ENCODE data around the gene CDCA7L. TPM values are rescaled to one million over a fixed set of nuclear protein-coding genes. Genes with fewer than 3 reads are reported as not detected.

Gene CDCA7L
- total RNA-seq, 1 donor from 2014 or later, result 41.0 TPM

GRCh38 chr7:21923658-21924057, 22.0 kb downstream of the CDCA7L start:
- DNase-seq, result no peak

GRCh38 chr7:21922605-21923004, 23.1 kb downstream of the CDCA7L start:
- intact Hi-C loops (cut with micrococcal nuclease), result no loop called here
- H3K27ac ChIP-seq (replicated peaks), result peak overlapping the region; percentile 74

More at GRCh38 chr7:21923658-21924057, 22.0 kb downstream of the CDCA7L start:
- H3K4me1 ChIP-seq, result peaks cover 71% of the 10 kb centered on the region
- H3K4me3 ChIP-seq, result no peak overlapping the region
- intact Hi-C loops (cut with micrococcal nuclease), result no loop called here
- H3K36me3 ChIP-seq, result no peaks in the 10 kb centered on the region
- H3K9me3 ChIP-seq (replicated peaks), result no peaks in the 10 kb centered on the region
- peak overlapping the region; percentile 74 for H3K27ac ChIP-seq (replicated peaks)
- no peaks in the 10 kb centered on the region for H3K27me3 ChIP-seq (ENCODE audit: low read depth)
- TF ChIP-seq CTCF (IDR thresholded peaks at IDR 0.05; ENCODE audit: borderline replicate concordance), result no peak

GRCh38 chr7:21920936-21921335, 24.8 kb downstream of the CDCA7L start:
- no peak for TF ChIP-seq CTCF (IDR thresholded peaks at IDR 0.05; ENCODE audit: borderline replicate concordance)
- H3K4me3 ChIP-seq, result no peak overlapping the region
- intact Hi-C loops (cut with micrococcal nuclease), result no loop called here
- H3K36me3 ChIP-seq, result peaks cover 3% of the 10 kb centered on the region
- no peak for DNase-seq
- no peaks in the 10 kb centered on the region for H3K27me3 ChIP-seq (ENCODE audit: low read depth)
- H3K4me1 ChIP-seq, result peaks cover 77% of the 10 kb centered on the region
- no peaks in the 10 kb centered on the region for H3K9me3 ChIP-seq (replicated peaks)
- peak overlapping the region; percentile 31 for H3K27ac ChIP-seq (replicated peaks)

More at GRCh38 chr7:21922605-21923004, 23.1 kb downstream of the CDCA7L start:
- no peaks in the 10 kb centered on the region for H3K36me3 ChIP-seq
- H3K27me3 ChIP-seq (ENCODE audit: low read depth), result no peaks in the 10 kb centered on the region
- no peak for DNase-seq
- no peak for TF ChIP-seq CTCF (IDR thresholded peaks at IDR 0.05; ENCODE audit: borderline replicate concordance)
- H3K4me1 ChIP-seq, result peaks cover 76% of the 10 kb centered on the region
- no peak overlapping the region for H3K4me3 ChIP-seq
- no peaks in the 10 kb centered on the region for H3K9me3 ChIP-seq (replicated peaks)

GRCh38 chr7:21918216-21918615, 27.5 kb downstream of the CDCA7L start:
- intact Hi-C loops (cut with micrococcal nuclease), result no loop called here
- TF ChIP-seq CTCF (IDR thresholded peaks at IDR 0.05; ENCODE audit: borderline replicate concordance), result no peak
- DNase-seq, result no peak
- Histone ChIP-seq H3K27ac (replicated peaks) (peak overlapping the region; percentile 29), H3K27me3 (ENCODE audit: low read depth) (no peaks in the 10 kb centered on the region), H3K9me3 (replicated peaks) (no peaks in the 10 kb centered on the region), H3K4me3 (no peak overlapping the region), H3K4me1 (peaks cover 71% of the 10 kb centered on the region), H3K36me3 (peaks cover 9% of the 10 kb centered on the region)

GRCh38 chr7:21916629-21917028, 29.1 kb downstream of the CDCA7L start:
- H3K36me3 ChIP-seq, result peaks cover 11% of the 10 kb centered on the region
- peaks cover 70% of the 10 kb centered on the region for H3K4me1 ChIP-seq
- intact Hi-C loops (cut with micrococcal nuclease), result no loop called here
- TF ChIP-seq CTCF (IDR thresholded peaks at IDR 0.05; ENCODE audit: borderline replicate concordance), result no peak
- no peak for DNase-seq
- no peaks in the 10 kb centered on the region for H3K27me3 ChIP-seq (ENCODE audit: low read depth)
- H3K27ac ChIP-seq (replicated peaks), result no peak overlapping the region
- no peak overlapping the region for H3K4me3 ChIP-seq
- H3K9me3 ChIP-seq (replicated peaks), result no peaks in the 10 kb centered on the region
